Esophagus squamous epithelium (tissue), 4 donors: ENCODE results near the gene FAM83D.

Experiments
- POLR2A ChIP-seq, 4 donors: fragments of 450-650 bp; IDR thresholded peaks; one replicate each; pipeline ENCODE4 v1.6.1; 2017; ENCODE audit warnings: antibody characterized with exemption in 4 of 4, mild to moderate bottlenecking in 4 of 4, moderate library complexity in 3 of 4
- TF ChIP-seq, protein P1 (sequence below), 6 experiments: fragments of 450-650 bp in 4 of 6; fragments of 200-600 bp in 2 of 6; sonication (generic) in 2 of 6; IDR thresholded peaks; one replicate each; pipeline ENCODE4 v1.5.1; 2016 to 2019; ENCODE audit warnings: antibody characterized with exemption in 6 of 6, mild to moderate bottlenecking in 4 of 6, moderate library complexity in 4 of 6

DNA sequence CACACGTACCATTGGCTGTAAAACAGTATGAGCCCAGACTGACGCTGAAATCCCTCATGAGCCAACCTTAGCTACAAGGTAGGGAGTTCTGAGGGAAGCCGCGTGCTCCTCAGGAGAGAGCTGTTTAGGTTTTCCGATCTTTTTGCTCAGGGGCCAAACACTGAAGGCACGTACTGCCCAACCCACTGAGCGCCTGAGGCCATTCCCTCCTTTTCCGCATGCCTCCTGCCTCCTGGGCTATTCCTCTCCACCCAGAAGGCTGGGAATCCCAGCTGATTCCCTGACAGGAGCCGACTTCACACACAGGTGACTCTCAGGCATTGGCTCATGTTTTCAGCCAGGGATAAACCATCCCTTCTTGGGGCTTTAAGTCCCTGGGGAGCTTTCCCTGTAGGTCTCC, 5.4 kb upstream of the FAM83D start:
- TF ChIP-seq, protein P1, sequence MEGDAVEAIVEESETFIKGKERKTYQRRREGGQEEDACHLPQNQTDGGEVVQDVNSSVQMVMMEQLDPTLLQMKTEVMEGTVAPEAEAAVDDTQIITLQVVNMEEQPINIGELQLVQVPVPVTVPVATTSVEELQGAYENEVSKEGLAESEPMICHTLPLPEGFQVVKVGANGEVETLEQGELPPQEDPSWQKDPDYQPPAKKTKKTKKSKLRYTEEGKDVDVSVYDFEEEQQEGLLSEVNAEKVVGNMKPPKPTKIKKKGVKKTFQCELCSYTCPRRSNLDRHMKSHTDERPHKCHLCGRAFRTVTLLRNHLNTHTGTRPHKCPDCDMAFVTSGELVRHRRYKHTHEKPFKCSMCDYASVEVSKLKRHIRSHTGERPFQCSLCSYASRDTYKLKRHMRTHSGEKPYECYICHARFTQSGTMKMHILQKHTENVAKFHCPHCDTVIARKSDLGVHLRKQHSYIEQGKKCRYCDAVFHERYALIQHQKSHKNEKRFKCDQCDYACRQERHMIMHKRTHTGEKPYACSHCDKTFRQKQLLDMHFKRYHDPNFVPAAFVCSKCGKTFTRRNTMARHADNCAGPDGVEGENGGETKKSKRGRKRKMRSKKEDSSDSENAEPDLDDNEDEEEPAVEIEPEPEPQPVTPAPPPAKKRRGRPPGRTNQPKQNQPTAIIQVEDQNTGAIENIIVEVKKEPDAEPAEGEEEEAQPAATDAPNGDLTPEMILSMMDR (IDR thresholded peaks at IDR 0.05): no peak
- TF ChIP-seq POLR2A (IDR thresholded peaks at IDR 0.05): no peak
